AG09309 (cell line): ENCODE measurements around the gene CTRB1.
"Not testable (repeated sequence)": the region's sequence is repeated elsewhere in the genome, so short reads cannot be mapped to it uniquely, and the experiment has no call there.

ENCODE experiments used
- DNase-seq: peaks from one replicate; pipeline ENCODE4 v3.0.0-alpha.2; 2010; ENCODE audit warnings: low read depth
- H3K4me3 ChIP-seq: 2 replicates; pipeline ENCODE4 v1.5.1; 2011; ENCODE audit warnings: mild to moderate bottlenecking, low read depth, low read length, moderate library complexity; ENCODE audit not compliant: control insufficient read depth
- TF ChIP-seq, protein P1 (sequence below): IDR thresholded peaks from 2 replicates; pipeline ENCODE4 v1.5.1; 2011; ENCODE audit warnings: mild to moderate bottlenecking, low read depth, low read length, inconsistent platforms; ENCODE audit not compliant: insufficient read depth, control insufficient read depth; ENCODE audit errors: missing control alignments

The CTRB1 gene

DNA sequence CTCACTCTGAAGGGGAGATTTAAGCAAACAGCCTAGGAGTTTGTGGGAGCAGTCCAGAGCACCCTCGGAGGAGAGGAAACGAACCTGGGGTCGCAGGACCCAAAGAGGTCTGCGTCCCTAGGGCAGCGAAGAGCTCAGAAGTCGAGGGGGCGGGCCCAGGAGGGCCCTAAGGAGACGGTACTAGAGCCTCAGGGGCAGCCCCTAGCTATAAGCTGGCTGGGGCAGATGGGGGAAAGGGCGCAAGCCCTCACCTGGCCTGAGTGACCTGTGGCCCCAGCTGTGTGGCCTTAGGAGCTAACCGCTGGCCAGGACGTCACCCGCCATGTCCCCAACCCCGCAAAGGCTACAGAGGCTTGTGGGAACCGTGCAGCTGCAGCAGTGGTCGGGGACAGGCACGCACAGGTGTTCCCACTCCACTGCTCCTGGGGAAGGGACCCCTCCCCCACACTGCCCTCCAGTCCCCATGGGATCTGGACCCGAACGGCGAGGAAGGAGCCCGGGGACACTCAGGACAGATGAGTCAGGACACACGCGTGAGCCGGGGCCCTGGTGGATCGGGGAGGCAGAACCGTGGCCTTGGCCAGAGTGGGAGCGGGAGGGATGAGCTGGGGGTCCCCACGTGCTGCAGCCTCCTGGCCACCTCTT lies 9.8 kb upstream of the CTRB1 start:
- DNase-seq: no peak
- no peak overlapping the region for H3K4me3 ChIP-seq
- TF ChIP-seq, protein P1, sequence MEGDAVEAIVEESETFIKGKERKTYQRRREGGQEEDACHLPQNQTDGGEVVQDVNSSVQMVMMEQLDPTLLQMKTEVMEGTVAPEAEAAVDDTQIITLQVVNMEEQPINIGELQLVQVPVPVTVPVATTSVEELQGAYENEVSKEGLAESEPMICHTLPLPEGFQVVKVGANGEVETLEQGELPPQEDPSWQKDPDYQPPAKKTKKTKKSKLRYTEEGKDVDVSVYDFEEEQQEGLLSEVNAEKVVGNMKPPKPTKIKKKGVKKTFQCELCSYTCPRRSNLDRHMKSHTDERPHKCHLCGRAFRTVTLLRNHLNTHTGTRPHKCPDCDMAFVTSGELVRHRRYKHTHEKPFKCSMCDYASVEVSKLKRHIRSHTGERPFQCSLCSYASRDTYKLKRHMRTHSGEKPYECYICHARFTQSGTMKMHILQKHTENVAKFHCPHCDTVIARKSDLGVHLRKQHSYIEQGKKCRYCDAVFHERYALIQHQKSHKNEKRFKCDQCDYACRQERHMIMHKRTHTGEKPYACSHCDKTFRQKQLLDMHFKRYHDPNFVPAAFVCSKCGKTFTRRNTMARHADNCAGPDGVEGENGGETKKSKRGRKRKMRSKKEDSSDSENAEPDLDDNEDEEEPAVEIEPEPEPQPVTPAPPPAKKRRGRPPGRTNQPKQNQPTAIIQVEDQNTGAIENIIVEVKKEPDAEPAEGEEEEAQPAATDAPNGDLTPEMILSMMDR: no peak

DNA sequence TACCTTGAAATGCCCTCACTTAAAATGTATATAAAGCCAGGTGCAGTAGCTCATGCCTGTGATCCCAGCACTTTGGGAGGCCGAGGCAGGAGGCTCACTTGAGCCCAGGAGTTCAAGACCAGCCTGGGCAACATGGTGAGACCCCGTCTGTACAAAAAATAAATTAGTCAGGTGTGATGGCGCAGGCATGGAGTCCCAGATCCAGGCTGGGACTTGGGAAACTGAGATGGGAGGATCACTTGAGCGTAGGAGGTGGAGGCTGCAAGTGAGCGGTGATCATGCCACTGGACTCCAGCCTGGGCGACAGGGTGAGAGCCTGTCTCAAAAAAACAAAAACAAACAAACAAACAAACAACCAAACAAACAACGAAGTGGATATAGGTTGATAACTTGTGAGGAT lies 9.3 kb upstream of the CTRB1 start:
- not testable (repeated sequence) for H3K4me3 ChIP-seq, DNase-seq

DNA sequence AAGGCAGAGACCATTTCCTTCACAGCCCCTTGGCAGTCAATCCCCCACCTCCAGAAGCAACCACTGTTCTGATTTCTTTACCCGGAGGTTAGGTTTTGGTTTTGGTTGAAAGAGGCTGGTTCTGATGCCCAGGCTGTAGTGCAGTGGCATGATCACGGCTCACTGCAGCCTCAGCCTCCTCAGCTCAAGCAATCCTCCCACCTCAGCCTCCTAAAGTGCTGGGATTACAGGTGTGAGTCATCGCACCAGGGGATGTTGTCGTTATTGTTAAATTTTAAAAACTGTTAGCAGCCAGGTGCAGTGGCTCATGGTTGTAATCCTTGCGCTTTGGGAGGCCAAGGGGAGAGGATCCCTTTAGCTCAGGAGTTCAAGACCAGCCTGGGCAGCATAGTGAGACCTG lies 8.8 kb upstream of the CTRB1 start:
- no peak for DNase-seq
- H3K4me3 ChIP-seq: no peak overlapping the region
- TF ChIP-seq, protein P1: no peak

DNA sequence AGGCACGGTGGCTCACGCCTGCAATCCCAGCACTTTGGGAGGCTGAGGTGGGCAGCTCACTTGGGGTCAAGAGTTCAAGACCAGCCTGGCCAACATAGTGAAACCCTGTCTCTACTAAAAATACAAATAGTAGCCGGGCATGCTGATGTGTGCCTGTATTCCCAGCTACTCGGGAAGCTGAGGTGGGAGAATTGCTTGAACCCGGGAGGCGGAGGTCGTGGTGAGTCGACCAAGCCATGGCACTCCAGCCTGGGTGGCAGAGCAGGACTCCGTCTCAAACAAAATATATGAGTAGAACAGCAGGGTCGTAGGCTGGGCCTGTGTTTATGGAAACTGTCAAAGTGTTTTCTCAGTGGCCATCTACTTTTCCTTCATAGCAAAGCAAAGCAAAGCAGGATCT lies 7.5 kb upstream of the CTRB1 start:
- DNase-seq, H3K4me3 ChIP-seq: not testable (repeated sequence)

DNA sequence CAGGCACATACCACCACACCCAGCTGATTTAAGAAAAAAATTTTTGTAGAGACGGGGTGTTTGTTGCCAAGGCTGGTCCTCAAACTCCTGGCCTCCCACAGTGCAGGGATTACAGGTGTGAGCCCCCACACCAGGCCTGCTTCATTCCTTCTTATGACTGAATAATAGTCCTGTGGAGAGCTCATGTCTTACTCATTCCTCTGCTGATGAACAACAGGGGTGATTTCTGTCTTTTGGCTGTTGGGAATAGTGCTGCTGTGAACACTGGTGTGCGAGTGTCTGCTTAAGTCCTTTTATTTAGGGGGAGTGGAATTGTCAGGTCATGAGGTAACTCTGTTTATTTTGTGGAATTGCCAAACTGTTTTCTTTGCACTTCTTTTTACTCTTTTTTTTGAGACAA lies 2.7 kb upstream of the CTRB1 start:
- DNase-seq: no peak
- TF ChIP-seq, protein P1: no peak
- H3K4me3 ChIP-seq: no peak overlapping the region

DNA sequence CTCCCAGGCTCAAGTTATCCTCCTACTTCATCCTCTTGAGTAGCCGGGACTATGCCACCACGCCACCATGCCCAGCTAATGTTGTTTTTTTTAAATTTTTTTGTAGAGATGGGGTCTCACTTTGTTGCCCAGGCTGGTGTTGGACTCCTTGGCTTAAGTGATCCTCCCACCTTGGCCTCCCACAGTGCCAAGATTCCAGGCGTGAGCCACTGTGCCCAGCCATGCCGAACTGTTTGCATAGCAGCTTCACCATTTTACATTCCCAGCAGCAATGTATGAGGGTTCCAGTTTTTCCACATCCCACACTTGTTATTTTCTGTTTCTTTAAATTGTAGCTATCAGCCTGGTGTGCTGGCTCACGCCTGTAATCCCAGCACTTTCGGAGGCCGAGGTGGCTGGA lies 2.2 kb upstream of the CTRB1 start:
- DNase-seq: no peak
- H3K4me3 ChIP-seq: no peak overlapping the region
- TF ChIP-seq, protein P1: no peak

DNA sequence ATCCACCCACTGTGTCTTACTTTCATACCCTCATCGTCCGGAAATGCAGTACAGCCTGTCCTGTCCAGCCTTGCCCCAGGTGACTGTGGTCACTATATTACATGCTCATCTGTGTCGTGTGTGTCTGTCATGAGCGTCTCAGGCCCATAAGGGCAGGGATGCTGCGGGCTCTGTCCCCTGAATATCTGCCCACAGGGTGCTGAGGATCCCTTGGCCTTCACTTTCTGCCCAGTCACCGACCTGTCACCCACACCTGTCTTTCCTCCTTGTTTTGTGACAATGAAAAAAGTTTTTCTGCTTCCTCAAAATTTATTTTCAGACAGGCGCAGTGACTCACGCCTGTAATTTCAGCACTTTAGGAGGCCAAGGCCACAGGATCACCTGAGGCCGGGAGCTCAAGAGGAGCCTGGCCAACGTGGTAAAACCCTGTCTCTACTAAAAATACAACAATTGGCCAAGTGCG lies 1.4 kb upstream of the CTRB1 start:
- H3K4me3 ChIP-seq: no peak overlapping the region
- TF ChIP-seq, protein P1: no peak
- DNase-seq: no peak

DNA sequence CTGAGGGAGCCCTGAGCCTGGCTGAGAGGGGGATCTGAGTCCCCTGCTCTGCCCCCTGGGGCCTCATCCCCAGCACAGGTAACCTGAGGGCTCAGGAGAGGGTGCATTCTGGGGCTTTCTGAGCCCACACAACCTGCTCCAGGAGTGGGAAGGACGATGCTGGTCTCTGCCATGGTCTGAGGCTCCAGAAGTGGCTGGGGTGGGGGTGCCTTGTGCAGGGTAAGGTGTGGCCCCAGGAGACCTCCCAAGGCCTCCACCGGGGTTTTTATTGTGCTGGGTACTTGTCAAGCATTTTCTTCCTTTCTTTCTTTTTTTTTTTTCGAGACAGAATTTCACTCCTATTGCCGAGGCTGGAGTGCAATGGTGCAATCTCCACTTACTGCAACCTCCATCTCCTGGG lies 300 bp downstream of the CTRB1 start:
- no peak for DNase-seq
- H3K4me3 ChIP-seq: no peak overlapping the region
- TF ChIP-seq, protein P1: no peak
